Measurements from ENCODE around the gene MCTP2. TPM values are rescaled to one million over a fixed set of nuclear protein-coding genes. Genes with fewer than 3 reads are reported as not detected.

The MCTP2 gene
- total and polyA plus RNA-seq, 2 of the 8 experiments (the other 6 are each of a cell fraction or from before 2014, with no cell fraction given), result 3.4 to 4.5 TPM

DNA sequence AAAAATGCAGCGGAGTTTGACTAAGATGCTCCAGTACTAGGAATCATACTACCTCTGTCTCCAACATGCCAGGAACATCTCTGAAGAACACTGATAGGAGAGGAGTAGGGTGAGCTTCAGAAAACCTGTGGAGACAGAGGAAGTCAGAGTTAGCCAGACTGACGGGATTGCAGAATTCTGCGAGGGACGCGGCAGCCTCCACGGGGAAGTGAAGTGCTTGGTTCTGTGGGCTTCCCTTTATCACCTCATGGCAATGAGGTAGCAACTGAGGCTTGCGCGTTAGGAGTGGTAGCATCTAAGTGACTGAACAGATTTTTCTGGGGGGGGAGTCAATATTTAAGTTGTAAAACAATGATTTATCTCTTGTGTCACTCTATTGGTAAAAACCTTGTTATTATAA lies 226.3 kb downstream of the MCTP2 start:
- Histone ChIP-seq H3K23me2 (ENCODE audit: low read depth, low read length) (no peaks in the 10 kb centered on the region), H3K27ac (ENCODE audit: low read depth, low read length) (no peak overlapping the region), H3K56ac (replicated peaks; ENCODE audit: insufficient read length, low read depth, low read length) (no peak overlapping the region), H3K79me1 (ENCODE audit: low read depth, low read length) (no peaks in the 10 kb centered on the region), H2AFZ (ENCODE audit: low read length) (no peak overlapping the region), H2BK12ac (ENCODE audit: low read depth, low read length) (no peak overlapping the region), H3K4me3 (ENCODE audit: extremely low read depth in 1 of 4, insufficient read depth in 2 of 4, low read depth in 3 of 4, low read length in 4 of 4) (no peak overlapping the region), H3K79me2 (ENCODE audit: control insufficient read depth in 1 of 2, insufficient read depth in 2 of 2, low read length in 2 of 2) (no peaks in the 10 kb centered on the region), H4K5ac (ENCODE audit: insufficient read length, low read depth, low read length) (no peak overlapping the region), H3K18ac (ENCODE audit: extremely low read depth, low read length) (no peak overlapping the region), H4K91ac (replicated peaks; ENCODE audit: insufficient read length, low read length) (no peak overlapping the region), H3K4ac (replicated peaks; ENCODE audit: insufficient read length, low read depth, low read length) (no peak overlapping the region), H2BK15ac (ENCODE audit: low read length) (no peak overlapping the region), H3K36me3 (ENCODE audit: control insufficient read depth in 2 of 4, insufficient read depth in 4 of 4, low read length in 3 of 4) (no peaks in the 10 kb centered on the region), H3K9me3 (ENCODE audit: insufficient read depth in 2 of 2, low read depth in 1 of 2, low read length in 1 of 2) (no peaks in the 10 kb centered on the region), H3K23ac (ENCODE audit: insufficient read length) (no peak overlapping the region), H2BK120ac (replicated peaks; ENCODE audit: low read depth, low read length) (no peak overlapping the region), H4K20me1 (replicated peaks in 1 of 2; ENCODE audit: control insufficient read depth in 1 of 2, insufficient read depth in 2 of 2, low read length in 2 of 2) (no peaks in the 10 kb centered on the region), H3K27me3 (replicated peaks in 1 of 4; ENCODE audit: control insufficient read depth in 3 of 4, extremely low read depth in 1 of 4, insufficient read depth in 3 of 4, low read length in 3 of 4) (no peaks in the 10 kb centered on the region), H3K9ac (replicated peaks in 1 of 4; ENCODE audit: extremely low read depth in 1 of 4, low read depth in 3 of 4, low read length in 3 of 4) (no peak overlapping the region), H2BK5ac (ENCODE audit: low read depth, low read length) (no peak overlapping the region), H2BK20ac (ENCODE audit: low read length) (no peak overlapping the region), H2AK5ac (ENCODE audit: low read depth, low read length) (no peak overlapping the region), H3K14ac (ENCODE audit: insufficient read length) (no peak overlapping the region), H3K4me2 (ENCODE audit: insufficient read depth in 1 of 2, low read depth in 2 of 2, low read length in 2 of 2) (no peak overlapping the region), H4K8ac (ENCODE audit: extremely low read depth, insufficient read depth, low read length) (no peak overlapping the region), H3K4me1 (replicated peaks in 1 of 4; ENCODE audit: control insufficient read depth in 3 of 4, insufficient read depth in 4 of 4, low read length in 3 of 4) (no peaks in the 10 kb centered on the region)
- FAIRE-seq (no peak), DNase-seq (ENCODE audit: low read depth in 1 of 2, low spot score in 2 of 2) (no peak)
- TF ChIP-seq GABPA (IDR thresholded peaks at IDR 0.05; ENCODE audit: borderline replicate concordance, insufficient read depth, low read length) (no peak), POU5F1 (IDR thresholded peaks at IDR 0.05; ENCODE audit: low read depth, low read length) (no peak), CHD2 (IDR thresholded peaks at IDR 0.05; ENCODE audit: low read length) (no peak), CTBP2 (IDR thresholded peaks at IDR 0.05; ENCODE audit: borderline replicate concordance, insufficient read depth, insufficient read length, low read length) (no peak), TEAD4 (IDR thresholded peaks at IDR 0.05; ENCODE audit: low read depth, low read length) (no peak), BCL11A (IDR thresholded peaks at IDR 0.05; ENCODE audit: low read depth in 2 of 2, low read length in 2 of 2) (no peak), KDM5A (IDR thresholded peaks at IDR 0.05; ENCODE audit: low read length) (no peak), BRCA1 (IDR thresholded peaks at IDR 0.05; ENCODE audit: low read depth, low read length) (no peak)
- TF ChIP-seq, protein P1, sequence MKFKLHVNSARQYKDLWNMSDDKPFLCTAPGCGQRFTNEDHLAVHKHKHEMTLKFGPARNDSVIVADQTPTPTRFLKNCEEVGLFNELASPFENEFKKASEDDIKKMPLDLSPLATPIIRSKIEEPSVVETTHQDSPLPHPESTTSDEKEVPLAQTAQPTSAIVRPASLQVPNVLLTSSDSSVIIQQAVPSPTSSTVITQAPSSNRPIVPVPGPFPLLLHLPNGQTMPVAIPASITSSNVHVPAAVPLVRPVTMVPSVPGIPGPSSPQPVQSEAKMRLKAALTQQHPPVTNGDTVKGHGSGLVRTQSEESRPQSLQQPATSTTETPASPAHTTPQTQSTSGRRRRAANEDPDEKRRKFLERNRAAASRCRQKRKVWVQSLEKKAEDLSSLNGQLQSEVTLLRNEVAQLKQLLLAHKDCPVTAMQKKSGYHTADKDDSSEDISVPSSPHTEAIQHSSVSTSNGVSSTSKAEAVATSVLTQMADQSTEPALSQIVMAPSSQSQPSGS (IDR thresholded peaks at IDR 0.05; ENCODE audit: low read length), result no peak
- POLR2A ChIA-PET (ENCODE audit: partially characterized antibody), result no interaction called here
- CTCF ChIA-PET (ENCODE audit: partially characterized antibody), result no interaction called here
- 98% methylated on average over 8 of the region's 8 CpGs; no CpG with 5 or more reads in 1 of the 2 experiments for WGBS, 2 experiments (ENCODE audit: extremely low coverage in 1 of 2, insufficient coverage in 1 of 2, insufficient read length in 1 of 2, insufficient replicate concordance in 2 of 2, low coverage in 1 of 2, low lambda C conversion rate in 2 of 2, missing lambda C conversion rate in 1 of 2)
